A549 (cell line): ENCODE measurements around the gene CACNA2D4. TPM values are rescaled to one million over a fixed set of nuclear protein-coding genes. Genes with fewer than 3 reads are reported as not detected.

Source experiments
- CBX2 ChIP-seq: fragments of 200-600 bp; sonication (generic); IDR thresholded peaks from 2 replicates; pipeline ENCODE4 v1.6.1; 2016; ENCODE audit warnings: low read depth, mild to moderate bottlenecking, borderline replicate concordance
- CHD4 ChIP-seq: fragments of 200-600 bp; sonication (generic); IDR thresholded peaks from 2 replicates; pipeline ENCODE4 v1.6.1; 2016; ENCODE audit warnings: antibody characterized with exemption, mild to moderate bottlenecking, borderline replicate concordance
- EHF ChIP-seq: fragments of 250-450 bp; sonication (Bioruptor Pico); IDR thresholded peaks from 2 replicates; pipeline ENCODE4 v1.5.0; 2020; ENCODE audit warnings: mild to moderate bottlenecking
- EHMT2 ChIP-seq: fragments of 200-600 bp; sonication (generic); IDR thresholded peaks from 2 replicates; pipeline ENCODE4 v1.6.1; 2016; ENCODE audit warnings: antibody characterized with exemption, low read depth, mild to moderate bottlenecking, moderate library complexity
- ELK1 ChIP-seq: fragments of 150-350 bp; IDR thresholded peaks from 2 replicates; pipeline ENCODE4 v1.6.1; 2014; ENCODE audit warnings: low read depth, mild to moderate bottlenecking, low read length
- EP300 ChIP-seq, 2 experiments: fragments of >200 bp; sonication (Bioruptor Twin); formaldehyde crosslinking; IDR thresholded peaks; 2 replicates in 1 of 2; 3 replicates in 1 of 2; pipeline ENCODE4 v1.6.1; 2016 to 2017
- ESRRA ChIP-seq: fragments of 150-350 bp; IDR thresholded peaks from 2 replicates; pipeline ENCODE4 v1.6.1; 2014; ENCODE audit warnings: mild to moderate bottlenecking, low read length, borderline replicate concordance
- FOSB ChIP-seq: fragments of 250-450 bp; sonication (Bioruptor Pico); IDR thresholded peaks from 2 replicates; pipeline ENCODE4 v1.5.0; 2020; ENCODE audit warnings: mild to moderate bottlenecking, moderate library complexity
- FOSL2 ChIP-seq, 2 experiments: fragments of 450-650 bp in 1 of 2; fragments of >200 bp in 1 of 2; sonication (Bioruptor Twin) in 1 of 2; formaldehyde crosslinking; IDR thresholded peaks; 2 replicates each; pipeline versions ENCODE4 v1.5.0 to v1.6.1; 2016 to 2020; ENCODE audit warnings: mild to moderate bottlenecking in 1 of 2, moderate library complexity in 1 of 2
- FOXS1 ChIP-seq: fragments of 250-450 bp; sonication (Bioruptor Pico); IDR thresholded peaks from 2 replicates; pipeline ENCODE4 v1.5.0; 2020; ENCODE audit warnings: mild to moderate bottlenecking, moderate library complexity
- GATA3 ChIP-seq: IDR thresholded peaks from 2 replicates; pipeline ENCODE4 v1.6.1; 2012; ENCODE audit warnings: borderline replicate concordance
- HES2 ChIP-seq: fragments of >200 bp; sonication (Bioruptor Twin); formaldehyde crosslinking; IDR thresholded peaks from 2 replicates; pipeline ENCODE4 v1.6.1; 2016
- HMGXB4 ChIP-seq: fragments of 250-450 bp; sonication (Bioruptor Pico); IDR thresholded peaks from 2 replicates; pipeline ENCODE4 v1.5.0; 2021; ENCODE audit warnings: mild to moderate bottlenecking, moderate library complexity, borderline replicate concordance
- HOXA7 ChIP-seq: fragments of 250-450 bp; sonication (Bioruptor Pico); IDR thresholded peaks from 2 replicates; pipeline ENCODE4 v1.5.0; 2020; ENCODE audit warnings: mild to moderate bottlenecking, moderate library complexity
- HOXB5 ChIP-seq: fragments of 250-450 bp; sonication (Bioruptor Pico); IDR thresholded peaks from 2 replicates; pipeline ENCODE4 v1.5.0; 2020; ENCODE audit warnings: mild to moderate bottlenecking, moderate library complexity
- JUN ChIP-seq, 2 experiments: fragments of >200 bp; sonication (Bioruptor Twin); formaldehyde crosslinking; IDR thresholded peaks; 2 replicates in 1 of 2; 3 replicates in 1 of 2; pipeline ENCODE4 v1.6.1; 2016 to 2017
- JUNB ChIP-seq: fragments of >200 bp; sonication (Bioruptor Twin); formaldehyde crosslinking; IDR thresholded peaks from 2 replicates; pipeline ENCODE4 v1.6.1; 2016
- NFE2L2 ChIP-seq: fragments of 150-350 bp; conservative IDR thresholded peaks from 2 replicates; pipeline ENCODE4 v1.6.1; 2014; ENCODE audit warnings: low read length
- PHF8 ChIP-seq: fragments of 200-600 bp; sonication (generic); IDR thresholded peaks from 2 replicates; pipeline ENCODE4 v1.6.1; 2016; ENCODE audit warnings: low read depth, mild to moderate bottlenecking, antibody characterized with exemption, moderate library complexity, borderline replicate concordance
- POLR2AphosphoS2 ChIP-seq: conservative IDR thresholded peaks from 2 replicates; pipeline ENCODE4 v1.6.1; 2012; ENCODE audit warnings: low read length, improper control_type of control experiment, inconsistent platforms
- RARB ChIP-seq: fragments of 250-450 bp; sonication (Bioruptor Pico); IDR thresholded peaks from 2 replicates; pipeline ENCODE4 v1.8.0; 2021; ENCODE audit warnings: mild to moderate bottlenecking, moderate library complexity
- RCOR1 ChIP-seq: fragments of 150-350 bp; IDR thresholded peaks from 2 replicates; pipeline ENCODE4 v1.6.1; 2014; ENCODE audit warnings: antibody characterized with exemption, low read length, low read depth
- RFX5 ChIP-seq: fragments of 450-650 bp; IDR thresholded peaks from 2 replicates; pipeline ENCODE4 v1.7.1; 2014; ENCODE audit warnings: antibody characterized with exemption, mild to moderate bottlenecking, moderate library complexity
- RNF2 ChIP-seq: fragments of 200-600 bp; sonication (generic); IDR thresholded peaks from 2 replicates; pipeline ENCODE4 v1.6.1; 2016; ENCODE audit warnings: low read depth, mild to moderate bottlenecking, antibody characterized with exemption, moderate library complexity, borderline replicate concordance
- TFCP2L1 ChIP-seq: fragments of 250-450 bp; sonication (Bioruptor Pico); IDR thresholded peaks from 2 replicates; pipeline ENCODE4 v1.5.0; 2021; ENCODE audit warnings: mild to moderate bottlenecking
- ZNF302 ChIP-seq: fragments of 250-450 bp; sonication (Bioruptor Pico); IDR thresholded peaks from 2 replicates; pipeline ENCODE4 v1.9.0; 2021; ENCODE audit warnings: inconsistent platforms, mild to moderate bottlenecking, moderate library complexity
- polyA plus RNA-seq, 4 experiments: library from polyadenylated mRNA; depleted of rRNA in 3 of 4; stranded (reverse); fragments of >200 nt; fragmentation: RNase III in 1 of 4; extraction: RNeasy Plus Mini Kit Qiagen cat#74134 plus additional on column Dnase treatment in 1 of 4; gene quantifications; 2 replicates in 3 of 4; 3 replicates in 1 of 4; pipeline ENCODE4 v1.2.3, GENCODE V29; 2011 to 2017
- TF ChIP-seq, protein P1 (sequence below): fragments of 200-600 bp; sonication (generic); IDR thresholded peaks from 2 replicates; pipeline ENCODE4 v1.6.1; 2016; ENCODE audit warnings: antibody characterized with exemption, mild to moderate bottlenecking, moderate library complexity
- TF ChIP-seq, protein P2 (sequence below): fragments of >200 bp; sonication (Bioruptor Twin); formaldehyde crosslinking; IDR thresholded peaks from 3 replicates; pipeline ENCODE4 v1.6.1; 2016
- TF ChIP-seq, protein P3 (sequence below): IDR thresholded peaks from 2 replicates; pipeline ENCODE4 v1.6.1; 2012; ENCODE audit warnings: low read depth, borderline replicate concordance
- TF ChIP-seq, protein P4 (sequence below): IDR thresholded peaks from 2 replicates; pipeline ENCODE4 v1.6.1; 2012
- TF ChIP-seq, protein P5 (sequence below): fragments of >200 bp; sonication (Bioruptor Twin); formaldehyde crosslinking; IDR thresholded peaks from 3 replicates; pipeline ENCODE4 v1.5.1; 2016

CACNA2D4 gene
- polyA plus RNA-seq, 2 of the 4 experiments (the other 2 are of a cell fraction), result not detected

GRCh38 chr12:1795785-1796514, 122.5 kb downstream of the CACNA2D4 start (continued):
- TF ChIP-seq, protein P1, sequence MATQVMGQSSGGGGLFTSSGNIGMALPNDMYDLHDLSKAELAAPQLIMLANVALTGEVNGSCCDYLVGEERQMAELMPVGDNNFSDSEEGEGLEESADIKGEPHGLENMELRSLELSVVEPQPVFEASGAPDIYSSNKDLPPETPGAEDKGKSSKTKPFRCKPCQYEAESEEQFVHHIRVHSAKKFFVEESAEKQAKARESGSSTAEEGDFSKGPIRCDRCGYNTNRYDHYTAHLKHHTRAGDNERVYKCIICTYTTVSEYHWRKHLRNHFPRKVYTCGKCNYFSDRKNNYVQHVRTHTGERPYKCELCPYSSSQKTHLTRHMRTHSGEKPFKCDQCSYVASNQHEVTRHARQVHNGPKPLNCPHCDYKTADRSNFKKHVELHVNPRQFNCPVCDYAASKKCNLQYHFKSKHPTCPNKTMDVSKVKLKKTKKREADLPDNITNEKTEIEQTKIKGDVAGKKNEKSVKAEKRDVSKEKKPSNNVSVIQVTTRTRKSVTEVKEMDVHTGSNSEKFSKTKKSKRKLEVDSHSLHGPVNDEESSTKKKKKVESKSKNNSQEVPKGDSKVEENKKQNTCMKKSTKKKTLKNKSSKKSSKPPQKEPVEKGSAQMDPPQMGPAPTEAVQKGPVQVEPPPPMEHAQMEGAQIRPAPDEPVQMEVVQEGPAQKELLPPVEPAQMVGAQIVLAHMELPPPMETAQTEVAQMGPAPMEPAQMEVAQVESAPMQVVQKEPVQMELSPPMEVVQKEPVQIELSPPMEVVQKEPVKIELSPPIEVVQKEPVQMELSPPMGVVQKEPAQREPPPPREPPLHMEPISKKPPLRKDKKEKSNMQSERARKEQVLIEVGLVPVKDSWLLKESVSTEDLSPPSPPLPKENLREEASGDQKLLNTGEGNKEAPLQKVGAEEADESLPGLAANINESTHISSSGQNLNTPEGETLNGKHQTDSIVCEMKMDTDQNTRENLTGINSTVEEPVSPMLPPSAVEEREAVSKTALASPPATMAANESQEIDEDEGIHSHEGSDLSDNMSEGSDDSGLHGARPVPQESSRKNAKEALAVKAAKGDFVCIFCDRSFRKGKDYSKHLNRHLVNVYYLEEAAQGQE, result no peak
- TF ChIP-seq, protein P2, sequence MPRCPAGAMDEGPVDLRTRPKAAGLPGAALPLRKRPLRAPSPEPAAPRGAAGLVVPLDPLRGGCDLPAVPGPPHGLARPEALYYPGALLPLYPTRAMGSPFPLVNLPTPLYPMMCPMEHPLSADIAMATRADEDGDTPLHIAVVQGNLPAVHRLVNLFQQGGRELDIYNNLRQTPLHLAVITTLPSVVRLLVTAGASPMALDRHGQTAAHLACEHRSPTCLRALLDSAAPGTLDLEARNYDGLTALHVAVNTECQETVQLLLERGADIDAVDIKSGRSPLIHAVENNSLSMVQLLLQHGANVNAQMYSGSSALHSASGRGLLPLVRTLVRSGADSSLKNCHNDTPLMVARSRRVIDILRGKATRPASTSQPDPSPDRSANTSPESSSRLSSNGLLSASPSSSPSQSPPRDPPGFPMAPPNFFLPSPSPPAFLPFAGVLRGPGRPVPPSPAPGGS, result peak; percentile 59; the same call in 1 of the 3 replicates
- TF ChIP-seq FOXS1 (CRISPR knock-in tag) (no peak), RNF2 (no peak), JUN (IDR thresholded peaks at IDR 0.05) (peak in 1 of 2 experiments; percentile 46; a peak in 1 of 5 replicates), ESRRA (no peak), RARB (CRISPR knock-in tag) (no peak), HOXA7 (CRISPR knock-in tag) (no peak), HOXB5 (CRISPR knock-in tag) (no peak), PHF8 (no peak), HES2 (no peak), EP300 (IDR thresholded peaks at IDR 0.05) (no peak), FOSL2 (IDR thresholded peaks at IDR 0.05) (no peak), FOSL2 (CRISPR knock-in tag; IDR thresholded peaks at IDR 0.05) (no peak), JUNB (no peak), RFX5 (no peak), NFE2L2 (no peak), POLR2AphosphoS2 (no peak), TFCP2L1 (CRISPR knock-in tag) (no peak), EHMT2 (no peak), ELK1 (no peak), EHF (CRISPR knock-in tag) (no peak), RCOR1 (no peak), CBX2 (no peak), FOSB (CRISPR knock-in tag) (no peak), CHD4 (no peak), ZNF302 (CRISPR knock-in tag) (no peak), HMGXB4 (CRISPR knock-in tag) (no peak), GATA3 (no peak)
- TF ChIP-seq, protein P3, sequence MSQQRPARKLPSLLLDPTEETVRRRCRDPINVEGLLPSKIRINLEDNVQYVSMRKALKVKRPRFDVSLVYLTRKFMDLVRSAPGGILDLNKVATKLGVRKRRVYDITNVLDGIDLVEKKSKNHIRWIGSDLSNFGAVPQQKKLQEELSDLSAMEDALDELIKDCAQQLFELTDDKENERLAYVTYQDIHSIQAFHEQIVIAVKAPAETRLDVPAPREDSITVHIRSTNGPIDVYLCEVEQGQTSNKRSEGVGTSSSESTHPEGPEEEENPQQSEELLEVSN, result peak; percentile 83; the same call in 1 of the 2 replicates
- TF ChIP-seq, protein P4, sequence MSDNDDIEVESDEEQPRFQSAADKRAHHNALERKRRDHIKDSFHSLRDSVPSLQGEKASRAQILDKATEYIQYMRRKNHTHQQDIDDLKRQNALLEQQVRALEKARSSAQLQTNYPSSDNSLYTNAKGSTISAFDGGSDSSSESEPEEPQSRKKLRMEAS, result peak; percentile 95
- TF ChIP-seq, protein P5, sequence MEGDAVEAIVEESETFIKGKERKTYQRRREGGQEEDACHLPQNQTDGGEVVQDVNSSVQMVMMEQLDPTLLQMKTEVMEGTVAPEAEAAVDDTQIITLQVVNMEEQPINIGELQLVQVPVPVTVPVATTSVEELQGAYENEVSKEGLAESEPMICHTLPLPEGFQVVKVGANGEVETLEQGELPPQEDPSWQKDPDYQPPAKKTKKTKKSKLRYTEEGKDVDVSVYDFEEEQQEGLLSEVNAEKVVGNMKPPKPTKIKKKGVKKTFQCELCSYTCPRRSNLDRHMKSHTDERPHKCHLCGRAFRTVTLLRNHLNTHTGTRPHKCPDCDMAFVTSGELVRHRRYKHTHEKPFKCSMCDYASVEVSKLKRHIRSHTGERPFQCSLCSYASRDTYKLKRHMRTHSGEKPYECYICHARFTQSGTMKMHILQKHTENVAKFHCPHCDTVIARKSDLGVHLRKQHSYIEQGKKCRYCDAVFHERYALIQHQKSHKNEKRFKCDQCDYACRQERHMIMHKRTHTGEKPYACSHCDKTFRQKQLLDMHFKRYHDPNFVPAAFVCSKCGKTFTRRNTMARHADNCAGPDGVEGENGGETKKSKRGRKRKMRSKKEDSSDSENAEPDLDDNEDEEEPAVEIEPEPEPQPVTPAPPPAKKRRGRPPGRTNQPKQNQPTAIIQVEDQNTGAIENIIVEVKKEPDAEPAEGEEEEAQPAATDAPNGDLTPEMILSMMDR, result peak; percentile 98
